Kidney epithelial cell (primary cell): Measurements from ENCODE around the gene LCE2B. TPM values are rescaled to one million over a fixed set of nuclear protein-coding genes. Genes with fewer than 3 reads are reported as not detected.
A peak's percentile ranks its signal among the peaks of the same experiment; 100 is the strongest.

ENCODE experiments used
- DNase-seq: peaks from one replicate; pipeline ENCODE4 v3.0.0-alpha.2; 2010; ENCODE audit warnings: low read depth
- H3K27me3 ChIP-seq: 2 replicates; pipeline ENCODE4 v1.6.0; 2011; ENCODE audit warnings: low read length; ENCODE audit not compliant: control insufficient read depth, insufficient read depth
- H3K36me3 ChIP-seq: 2 replicates; pipeline ENCODE4 v1.5.1; 2011; ENCODE audit warnings: low read length; ENCODE audit not compliant: control insufficient read depth, insufficient read depth
- H3K4me3 ChIP-seq: 2 replicates; pipeline ENCODE4 v1.5.1; 2011; ENCODE audit warnings: low read depth, mild to moderate bottlenecking, control low read depth, low read length
- CTCF ChIP-seq: IDR thresholded peaks from 2 replicates; pipeline ENCODE4 v1.5.1; 2011; ENCODE audit warnings: mild to moderate bottlenecking, moderate library complexity, low read length, control low read depth, inconsistent platforms; ENCODE audit not compliant: insufficient read depth, poor library complexity, severe bottlenecking
- total RNA-seq: library from RNA; depleted of rRNA; stranded (reverse); fragments of >200 nt; gene quantifications from 2 replicates; pipeline ENCODE4 v1.2.3, GENCODE V29; 2015

LCE2B gene
- total RNA-seq, 1 donor from 2014 or later, result not detected

- no peak for DNase-seq
- no peak overlapping the region for H3K4me3 ChIP-seq
- no peaks in the 10 kb centered on the region for H3K36me3 ChIP-seq
- no peak for TF ChIP-seq CTCF
- no peaks in the 10 kb centered on the region for H3K27me3 ChIP-seq
These were observed 32.3 kb downstream of the LCE2B start for GRCh38 chr1:152718238-152718637.

- no peak for DNase-seq
These were observed 39.3 kb downstream of the LCE2B start for GRCh38 chr1:152725261-152725660.

GRCh38 chr1:152728986-152729385 is 43.1 kb downstream of the LCE2B start:
- no peak overlapping the region for H3K4me3 ChIP-seq
- no peaks in the 10 kb centered on the region for H3K27me3 ChIP-seq
- no peak for TF ChIP-seq CTCF
- H3K36me3 ChIP-seq, result no peaks in the 10 kb centered on the region
- no peak for DNase-seq

More at GRCh38 chr1:152725261-152725660, 39.3 kb downstream of the LCE2B start:
- no peaks in the 10 kb centered on the region for H3K27me3 ChIP-seq
- H3K4me3 ChIP-seq, result no peak overlapping the region
- TF ChIP-seq CTCF, result no peak
- no peaks in the 10 kb centered on the region for H3K36me3 ChIP-seq

- Histone ChIP-seq H3K27me3 (no peaks in the 10 kb centered on the region), H3K4me3 (no peak overlapping the region), H3K36me3 (no peaks in the 10 kb centered on the region)
- DNase-seq, result no peak
- TF ChIP-seq CTCF, result peak; percentile 20
These were observed 49.7 kb downstream of the LCE2B start for GRCh38 chr1:152735648-152736047.

Other genes with a start within 250 kb of the LCE2B start
- not detected in 2 replicates for gene LCE5A, start 175.3 kb upstream of the LCE2B start, total RNA-seq
- 0.75 TPM in 1 of 2 replicates, not detected in the other for gene CRCT1, start 171.6 kb upstream of the LCE2B start, total RNA-seq
- not detected in 2 replicates for gene LCE3E, start 119.3 kb upstream of the LCE2B start, total RNA-seq
- not detected in 2 replicates for gene LCE3D, start 105.6 kb upstream of the LCE2B start, total RNA-seq
- gene LCE3C, start 85.9 kb upstream of the LCE2B start, total RNA-seq, result not detected in 2 replicates
- gene LCE3B, start 72.3 kb upstream of the LCE2B start, total RNA-seq, result not detected in 2 replicates
- gene LCE3A, start 63.0 kb upstream of the LCE2B start, total RNA-seq, result not detected in 2 replicates
- not detected in 2 replicates for gene LCE2D, start 22.7 kb upstream of the LCE2B start, total RNA-seq
- not detected in 2 replicates for gene LCE2C, start 10.8 kb upstream of the LCE2B start, total RNA-seq
- not detected in 2 replicates for gene LCE2A, start 12.2 kb downstream of the LCE2B start, total RNA-seq
- gene LCE4A, start 22.0 kb downstream of the LCE2B start, total RNA-seq, result not detected in 2 replicates
- not detected in 2 replicates for gene KPRP, start 71.9 kb downstream of the LCE2B start, total RNA-seq
- gene LCE1F, start 89.0 kb downstream of the LCE2B start, total RNA-seq, result not detected in 2 replicates
- gene LCE1E, start 100.1 kb downstream of the LCE2B start, total RNA-seq, result not detected in 2 replicates
- not detected in 2 replicates for gene LCE1D, start 110.6 kb downstream of the LCE2B start, total RNA-seq
- gene LCE1C, start 120.5 kb downstream of the LCE2B start, total RNA-seq, result not detected in 2 replicates
- not detected in 2 replicates for gene LCE1B, start 125.8 kb downstream of the LCE2B start, total RNA-seq
- not detected in 2 replicates for gene LCE1A, start 141.3 kb downstream of the LCE2B start, total RNA-seq
- gene LCE6A, start 156.7 kb downstream of the LCE2B start, total RNA-seq, result not detected in 2 replicates
- not detected in 2 replicates for gene LCE7A, start 173.9 kb downstream of the LCE2B start, total RNA-seq
- not detected in 2 replicates for gene SMCP, start 192.2 kb downstream of the LCE2B start, total RNA-seq
- 1.2 and 2.3 TPM in 2 replicates for gene IVL, start 222.4 kb downstream of the LCE2B start, total RNA-seq